ENCODE measurements around the gene RASGEF1C.

Gene RASGEF1C

DNA sequence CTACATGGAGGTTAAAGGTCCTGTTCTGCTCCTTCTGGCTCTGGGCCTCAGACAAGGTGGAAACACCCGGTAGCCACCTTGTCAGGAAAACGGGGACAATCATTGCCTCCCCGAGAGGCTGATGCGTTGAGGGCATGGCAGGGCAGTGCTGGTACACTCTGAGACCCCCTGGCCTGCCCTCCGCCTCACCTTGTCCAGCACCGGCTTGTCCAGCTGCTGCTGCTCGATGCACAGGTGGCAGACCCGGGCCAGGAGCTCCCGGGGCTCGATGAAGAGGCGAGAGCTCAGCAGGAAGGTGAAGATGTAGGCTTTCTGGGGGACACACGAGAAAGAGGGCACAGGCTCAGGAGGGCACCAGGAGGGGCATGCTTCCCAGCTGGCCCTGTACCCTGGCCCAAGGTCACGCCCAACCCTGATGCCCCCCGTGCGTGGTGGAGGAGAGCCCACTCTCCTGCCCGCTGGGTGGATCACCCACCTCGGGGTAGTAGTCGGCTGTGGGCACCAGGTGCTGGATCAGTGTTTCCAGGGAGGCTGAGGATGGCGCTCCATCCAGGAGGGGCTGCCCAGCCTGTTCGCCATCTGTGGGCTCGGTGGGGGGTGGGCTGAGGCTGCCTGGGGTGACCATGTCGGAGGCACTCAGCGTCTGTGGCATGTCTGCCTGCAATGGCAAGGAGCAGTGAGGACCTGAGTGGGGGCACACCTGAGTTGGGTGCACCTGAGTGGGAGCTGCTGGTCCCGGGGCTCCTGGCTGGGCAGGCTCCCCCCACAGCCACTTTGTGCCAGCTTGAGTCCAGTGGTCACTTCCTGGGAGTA, 71.4 kb downstream of the RASGEF1C start:
- TF ChIP-seq REST (IDR thresholded peaks at IDR 0.05; ENCODE audit: insufficient read depth in 1 of 2, low read depth in 2 of 2, low read length in 2 of 2), result no peak
- no peak for TF ChIP-seq FOXP2 (optimal IDR thresholded peaks at IDR 0.05; ENCODE audit: borderline replicate concordance, extremely low read depth, extremely low read length, insufficient read depth)
- no peak for TF ChIP-seq TAF1 (IDR thresholded peaks at IDR 0.05; ENCODE audit: borderline replicate concordance, insufficient read depth, low read length)
- no peak for TF ChIP-seq SIN3A (IDR thresholded peaks at IDR 0.05; ENCODE audit: borderline replicate concordance, insufficient read depth, low read length)
- no peak for TF ChIP-seq POLR2AphosphoS5 (IDR thresholded peaks at IDR 0.05; ENCODE audit: low read depth, low read length)

GRCh38 chr5:180136630-180137381, 72.2 kb downstream of the RASGEF1C start:
- TF ChIP-seq REST (IDR thresholded peaks at IDR 0.05; ENCODE audit: insufficient read depth in 1 of 2, low read depth in 2 of 2, low read length in 2 of 2) (no peak), POLR2AphosphoS5 (IDR thresholded peaks at IDR 0.05; ENCODE audit: low read depth, low read length) (no peak), FOXP2 (optimal IDR thresholded peaks at IDR 0.05; ENCODE audit: borderline replicate concordance, extremely low read depth, extremely low read length, insufficient read depth) (no peak), SIN3A (IDR thresholded peaks at IDR 0.05; ENCODE audit: borderline replicate concordance, insufficient read depth, low read length) (no peak), TAF1 (IDR thresholded peaks at IDR 0.05; ENCODE audit: borderline replicate concordance, insufficient read depth, low read length) (no peak)

- TF ChIP-seq SIN3A (IDR thresholded peaks at IDR 0.05; ENCODE audit: borderline replicate concordance, insufficient read depth, low read length), result no peak
- TF ChIP-seq FOXP2 (optimal IDR thresholded peaks at IDR 0.05; ENCODE audit: borderline replicate concordance, extremely low read depth, extremely low read length, insufficient read depth), result no peak
- no peak for TF ChIP-seq TAF1 (IDR thresholded peaks at IDR 0.05; ENCODE audit: borderline replicate concordance, insufficient read depth, low read length)
- no peak for TF ChIP-seq REST (IDR thresholded peaks at IDR 0.05; ENCODE audit: insufficient read depth in 1 of 2, low read depth in 2 of 2, low read length in 2 of 2)
- TF ChIP-seq POLR2AphosphoS5 (IDR thresholded peaks at IDR 0.05; ENCODE audit: low read depth, low read length), result no peak
Observed at GRCh38 chr5:180135967-180136629, 72.9 kb downstream of the RASGEF1C start.

GRCh38 chr5:180135128-180135955, 73.7 kb downstream of the RASGEF1C start:
- TF ChIP-seq POLR2AphosphoS5 (IDR thresholded peaks at IDR 0.05; ENCODE audit: low read depth, low read length), result no peak
- TF ChIP-seq FOXP2 (optimal IDR thresholded peaks at IDR 0.05; ENCODE audit: borderline replicate concordance, extremely low read depth, extremely low read length, insufficient read depth), result no peak
- TF ChIP-seq TAF1 (IDR thresholded peaks at IDR 0.05; ENCODE audit: borderline replicate concordance, insufficient read depth, low read length), result no peak
- no peak for TF ChIP-seq REST (IDR thresholded peaks at IDR 0.05; ENCODE audit: insufficient read depth in 1 of 2, low read depth in 2 of 2, low read length in 2 of 2)
- no peak for TF ChIP-seq SIN3A (IDR thresholded peaks at IDR 0.05; ENCODE audit: borderline replicate concordance, insufficient read depth, low read length)

All from PFSK-1 (cell line).